ENCODE data around the gene TMEM184B.

The TMEM184B gene

GRCh38 chr22:38257650-38258250 lies 15.1 kb downstream of the TMEM184B start:
- Histone ChIP-seq H2AFZ (ENCODE audit: low read length) (no peak overlapping the region), H3K4me3 (ENCODE audit: low read length, poor library complexity, severe bottlenecking) (no peak overlapping the region), H3K9me3 (ENCODE audit: insufficient read depth, low read depth, low read length) (no peaks in the 10 kb centered on the region), H3K4me2 (ENCODE audit: low read depth, low read length, poor library complexity, severe bottlenecking) (no peak overlapping the region), H3K27me3 (ENCODE audit: insufficient read depth, low read length, poor library complexity, severe bottlenecking) (no peaks in the 10 kb centered on the region), H3K36me3 (ENCODE audit: insufficient read depth, low read length) (no peaks in the 10 kb centered on the region), H3K79me2 (ENCODE audit: insufficient read depth, low read length) (0 out of 2 replicates have a peak, but pooled peaks cover 9% of the 10 kb centered on the region), H3K9ac (ENCODE audit: low read depth, low read length, poor library complexity, severe bottlenecking) (no peak overlapping the region), H3F3A (ENCODE audit: low read depth) (no peaks in the 10 kb centered on the region), H3K4me1 (ENCODE audit: insufficient read depth, low read length, poor library complexity, severe bottlenecking) (no peaks in the 10 kb centered on the region), H3K9me2 (replicated peaks; ENCODE audit: low read depth, low read length) (no peaks in the 10 kb centered on the region), H4K20me1 (ENCODE audit: insufficient read depth, low read length, poor library complexity, severe bottlenecking) (no peaks in the 10 kb centered on the region)
- TF ChIP-seq, protein P1, sequence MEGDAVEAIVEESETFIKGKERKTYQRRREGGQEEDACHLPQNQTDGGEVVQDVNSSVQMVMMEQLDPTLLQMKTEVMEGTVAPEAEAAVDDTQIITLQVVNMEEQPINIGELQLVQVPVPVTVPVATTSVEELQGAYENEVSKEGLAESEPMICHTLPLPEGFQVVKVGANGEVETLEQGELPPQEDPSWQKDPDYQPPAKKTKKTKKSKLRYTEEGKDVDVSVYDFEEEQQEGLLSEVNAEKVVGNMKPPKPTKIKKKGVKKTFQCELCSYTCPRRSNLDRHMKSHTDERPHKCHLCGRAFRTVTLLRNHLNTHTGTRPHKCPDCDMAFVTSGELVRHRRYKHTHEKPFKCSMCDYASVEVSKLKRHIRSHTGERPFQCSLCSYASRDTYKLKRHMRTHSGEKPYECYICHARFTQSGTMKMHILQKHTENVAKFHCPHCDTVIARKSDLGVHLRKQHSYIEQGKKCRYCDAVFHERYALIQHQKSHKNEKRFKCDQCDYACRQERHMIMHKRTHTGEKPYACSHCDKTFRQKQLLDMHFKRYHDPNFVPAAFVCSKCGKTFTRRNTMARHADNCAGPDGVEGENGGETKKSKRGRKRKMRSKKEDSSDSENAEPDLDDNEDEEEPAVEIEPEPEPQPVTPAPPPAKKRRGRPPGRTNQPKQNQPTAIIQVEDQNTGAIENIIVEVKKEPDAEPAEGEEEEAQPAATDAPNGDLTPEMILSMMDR (conservative IDR thresholded peaks at IDR 0.05; ENCODE audit: low read length) = no peak
- TF ChIP-seq EZH2phosphoT487 (IDR thresholded peaks at IDR 0.05; ENCODE audit: borderline replicate concordance) = no peak

DNA sequence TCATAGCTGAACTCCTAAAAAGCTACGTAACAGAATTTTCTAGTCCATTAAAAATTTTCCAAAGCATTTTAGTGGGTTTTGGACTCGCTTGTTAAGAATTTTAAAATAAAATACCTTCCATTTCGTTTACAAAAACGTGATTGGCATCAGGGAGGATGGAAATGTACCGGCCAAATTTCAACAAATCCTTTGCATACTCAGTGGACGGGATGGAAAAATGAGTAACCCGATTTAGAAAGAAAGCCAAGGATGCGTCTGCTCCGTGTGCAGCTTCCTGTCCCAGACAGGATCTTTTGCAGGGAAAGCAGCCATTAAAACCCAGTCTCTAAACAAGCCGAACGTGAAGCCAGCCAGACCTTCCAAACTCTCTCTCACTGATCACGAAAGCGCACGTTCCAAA lies 15.6 kb downstream of the TMEM184B start:
- H3K36me3 ChIP-seq (ENCODE audit: insufficient read depth, low read length) = no peaks in the 10 kb centered on the region
- H3K9ac ChIP-seq (ENCODE audit: low read depth, low read length, poor library complexity, severe bottlenecking) = no peak overlapping the region
- H3K79me2 ChIP-seq (ENCODE audit: insufficient read depth, low read length) = 0 out of 2 replicates have a peak, but pooled peaks cover 9% of the 10 kb centered on the region
- H2AFZ ChIP-seq (ENCODE audit: low read length) = no peak overlapping the region
- H3K9me2 ChIP-seq (replicated peaks; ENCODE audit: low read depth, low read length) = no peaks in the 10 kb centered on the region
- no peaks in the 10 kb centered on the region for H3K4me1 ChIP-seq (ENCODE audit: insufficient read depth, low read length, poor library complexity, severe bottlenecking)
- H3K9me3 ChIP-seq (ENCODE audit: insufficient read depth, low read depth, low read length) = no peaks in the 10 kb centered on the region
- no peaks in the 10 kb centered on the region for H3F3A ChIP-seq (ENCODE audit: low read depth)
- no peaks in the 10 kb centered on the region for H3K27me3 ChIP-seq (ENCODE audit: insufficient read depth, low read length, poor library complexity, severe bottlenecking)
- TF ChIP-seq EZH2phosphoT487 (IDR thresholded peaks at IDR 0.05; ENCODE audit: borderline replicate concordance) = no peak
- TF ChIP-seq, protein P1 (conservative IDR thresholded peaks at IDR 0.05; ENCODE audit: low read length) = no peak
- H3K4me3 ChIP-seq (ENCODE audit: low read length, poor library complexity, severe bottlenecking) = no peak overlapping the region
- H3K4me2 ChIP-seq (ENCODE audit: low read depth, low read length, poor library complexity, severe bottlenecking) = no peak overlapping the region
- H4K20me1 ChIP-seq (ENCODE audit: insufficient read depth, low read length, poor library complexity, severe bottlenecking) = no peaks in the 10 kb centered on the region

DNA sequence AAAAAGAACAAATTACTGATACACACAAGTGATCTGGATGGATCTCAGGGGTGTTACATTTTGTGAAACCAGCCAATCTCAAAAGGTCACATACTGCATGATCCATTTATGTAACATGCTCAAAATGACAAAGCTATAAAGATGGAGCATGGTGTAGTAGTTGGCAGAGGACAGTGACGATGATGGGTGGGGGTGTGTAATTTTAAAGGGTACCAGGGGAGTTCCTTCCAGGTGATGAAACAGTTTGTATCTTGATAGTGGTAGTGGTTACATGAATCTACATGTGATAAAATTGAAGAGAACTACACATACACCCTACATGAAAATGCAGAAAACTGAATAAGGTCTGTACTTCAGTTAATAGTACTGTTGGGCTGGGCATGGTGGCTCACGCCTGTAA lies 17.1 kb downstream of the TMEM184B start:
- TF ChIP-seq, protein P1 (conservative IDR thresholded peaks at IDR 0.05; ENCODE audit: low read length) = no peak
- no peak for TF ChIP-seq EZH2phosphoT487 (IDR thresholded peaks at IDR 0.05; ENCODE audit: borderline replicate concordance)
- Histone ChIP-seq H3K4me2 (ENCODE audit: low read depth, low read length, poor library complexity, severe bottlenecking) (no peak overlapping the region), H3K4me1 (ENCODE audit: insufficient read depth, low read length, poor library complexity, severe bottlenecking) (no peaks in the 10 kb centered on the region), H3K4me3 (ENCODE audit: low read length, poor library complexity, severe bottlenecking) (no peak overlapping the region), H3K27me3 (ENCODE audit: insufficient read depth, low read length, poor library complexity, severe bottlenecking) (no peaks in the 10 kb centered on the region), H3K9me2 (replicated peaks; ENCODE audit: low read depth, low read length) (no peaks in the 10 kb centered on the region), H3K9ac (ENCODE audit: low read depth, low read length, poor library complexity, severe bottlenecking) (no peak overlapping the region), H2AFZ (ENCODE audit: low read length) (no peak overlapping the region), H3F3A (ENCODE audit: low read depth) (no peaks in the 10 kb centered on the region), H3K79me2 (ENCODE audit: insufficient read depth, low read length) (0 out of 2 replicates have a peak, but pooled peaks cover 2% of the 10 kb centered on the region), H4K20me1 (ENCODE audit: insufficient read depth, low read length, poor library complexity, severe bottlenecking) (no peaks in the 10 kb centered on the region), H3K9me3 (ENCODE audit: insufficient read depth, low read depth, low read length) (no peaks in the 10 kb centered on the region), H3K36me3 (ENCODE audit: insufficient read depth, low read length) (no peaks in the 10 kb centered on the region)

Measured in Loucy (cell line).